Left colon (tissue), 2 donors: ENCODE results near the gene UTS2R. TPM values are rescaled to one million over a fixed set of nuclear protein-coding genes. Genes with fewer than 3 reads are reported as not detected.

Experiments
- ATAC-seq: fragments of 200-7000 bp; cut with Tn5 transposase; one replicate; pipeline ENCODE4 v1.9.1; 2020; ENCODE audit warnings: mild to moderate bottlenecking, moderate library complexity
- DNase-seq, 2 donors: peaks; one replicate each; pipeline ENCODE4 v3.0.0-alpha.2; 2020
- intact Hi-C, 2 donors: fragments of 100-400 bp; cut with DNase I in 1 of 2; cut with micrococcal nuclease in 1 of 2; formaldehyde crosslinking; loops; one replicate each; pipeline versions ENCODE4 v1.11.2 to v1.14.0; 2022; cut with DNase I, micrococcal nuclease
- long read RNA-seq: library from polyadenylated mRNA; unstranded; transcript quantifications from one replicate; pipeline ENCODE4 v2.0.0, GENCODE V29; 2021
- total RNA-seq, 2 donors: library from RNA; stranded (reverse); fragmentation: NEBNext Ultra II Directional; extraction: Animal tissue kit (Norgen Biotek cat#: 25700); gene quantifications; one replicate each; pipeline ENCODE4 v1.2.1, GENCODE V29; 2021
- donor health status: DM: no; HTN: no; CAD: no.
- donor health status: DM: yes; HTN: yes; CAD: no.

The UTS2R gene
- not detected for total RNA-seq
- long read RNA-seq, result 0 reads

GRCh38 chr17:82371333-82372248 lies at the start of gene UTS2R:
TSS of gene UTS2R (plus strand) at chr17:82371765. CDS start at chr17:82374325, 2,560 bp downstream.
- intact Hi-C loops, result loop anchor here in 1 of 2 donors (5.0 kb wide), 1 partner anchor 251 kb away; no protein-coding TSS in a partner anchor
- ATAC-seq (no peak), DNase-seq (no peak)

- DNase-seq, result peak in 1 of 2 donors; percentile 9
- intact Hi-C loops, result loop anchor here (10.0 kb wide), 1 partner anchor 87 kb away; no protein-coding TSS in a partner anchor
- ATAC-seq, result no peak
Observed at GRCh38 chr17:82321947-82322466, 49.6 kb upstream of the UTS2R start.

DNA sequence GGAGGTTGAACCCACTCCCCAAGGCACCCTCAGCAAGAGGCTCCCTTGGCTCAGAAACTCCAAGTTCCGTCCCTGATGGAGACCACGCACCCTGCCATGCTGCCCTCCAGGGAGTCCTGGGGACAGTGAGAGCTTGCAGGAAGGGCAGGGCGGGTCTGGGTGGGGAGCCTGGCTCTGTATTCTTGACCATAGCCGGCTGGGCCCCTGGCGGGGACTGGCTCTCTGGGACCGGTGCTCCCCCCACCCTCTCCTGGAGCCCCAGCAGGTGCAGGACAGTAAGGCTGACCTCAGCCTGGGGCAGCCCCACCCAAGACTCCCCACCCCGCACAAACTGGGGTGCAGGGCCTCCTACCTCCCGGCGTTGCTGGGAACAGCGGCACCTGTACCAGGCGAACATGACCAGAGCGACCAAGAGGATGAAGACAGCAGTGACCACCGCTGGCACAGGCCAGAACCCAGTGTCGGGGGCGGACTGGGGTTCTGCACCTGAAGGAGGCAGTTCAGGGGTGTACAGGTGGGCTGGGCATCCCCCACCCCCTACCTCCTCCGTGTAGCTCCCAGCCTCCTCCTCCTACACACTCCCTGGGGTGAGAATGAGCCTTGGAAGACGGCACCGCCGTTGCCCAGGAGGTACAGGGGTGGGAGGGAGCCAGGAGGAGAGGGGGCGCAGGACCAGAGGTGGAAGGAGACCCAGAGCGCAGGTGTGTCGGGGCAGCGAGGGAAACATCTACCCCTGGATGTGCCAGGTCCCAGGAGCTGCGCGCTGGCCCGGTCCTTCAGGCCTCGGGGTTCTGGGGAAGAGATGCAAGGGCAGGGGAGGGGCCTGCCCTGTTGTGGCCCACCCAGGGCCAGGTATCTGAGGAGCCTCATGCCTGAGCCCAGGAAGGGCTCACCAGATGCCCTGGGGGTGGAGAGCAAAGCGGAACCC lies 48.8 kb upstream of the UTS2R start:
- DNase-seq, result peak in 1 of 2 donors; percentile 6
- ATAC-seq, result no peak
- intact Hi-C loops, result loop anchor here (10.0 kb wide), 1 partner anchor 88 kb away; no protein-coding TSS in a partner anchor

GRCh38 chr17:82323514-82324234 lies 47.9 kb upstream of the UTS2R start:
- intact Hi-C loops, result loop anchor here (10.0 kb wide), 1 partner anchor 89 kb away; no protein-coding TSS in a partner anchor
- ATAC-seq (no peak), DNase-seq (peak in 1 of 2 donors; percentile 15)

DNA sequence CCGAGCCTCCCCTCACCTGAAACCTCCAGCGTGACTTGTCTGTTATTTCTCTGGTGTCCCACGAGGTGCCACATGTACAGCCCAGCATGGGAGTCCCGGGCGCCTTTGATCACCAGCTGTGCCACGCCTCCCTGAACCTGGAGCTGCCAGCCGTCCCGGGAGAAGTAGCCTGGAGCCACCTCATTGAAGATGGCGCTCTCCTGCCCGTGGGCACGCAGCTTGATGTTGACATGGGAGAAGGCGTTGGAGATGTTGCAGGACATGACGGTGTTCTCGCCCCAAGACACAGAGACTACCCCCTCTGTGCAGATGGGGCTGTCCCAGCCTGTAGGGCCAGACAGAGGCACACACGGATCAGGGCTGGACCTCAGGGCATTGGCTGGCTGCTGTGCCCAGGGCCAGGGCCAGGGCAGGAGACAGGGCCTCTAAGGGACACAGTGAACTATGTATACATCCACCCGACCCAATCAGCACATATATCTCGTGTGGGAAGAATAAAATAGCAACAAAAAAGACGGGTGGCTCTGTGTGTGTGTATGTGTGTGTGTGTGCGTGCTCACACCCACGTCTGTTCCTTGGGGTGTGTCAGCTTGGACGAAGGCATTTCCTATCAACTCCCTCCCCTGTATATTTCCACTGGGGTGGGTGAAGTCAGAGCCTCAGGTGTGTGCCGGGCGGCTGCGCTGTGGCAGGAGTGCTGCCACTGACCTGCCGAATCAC lies 46.8 kb upstream of the UTS2R start:
- ATAC-seq, result peak; percentile 33
- peak in 1 of 2 donors; percentile 71 for DNase-seq

DNA sequence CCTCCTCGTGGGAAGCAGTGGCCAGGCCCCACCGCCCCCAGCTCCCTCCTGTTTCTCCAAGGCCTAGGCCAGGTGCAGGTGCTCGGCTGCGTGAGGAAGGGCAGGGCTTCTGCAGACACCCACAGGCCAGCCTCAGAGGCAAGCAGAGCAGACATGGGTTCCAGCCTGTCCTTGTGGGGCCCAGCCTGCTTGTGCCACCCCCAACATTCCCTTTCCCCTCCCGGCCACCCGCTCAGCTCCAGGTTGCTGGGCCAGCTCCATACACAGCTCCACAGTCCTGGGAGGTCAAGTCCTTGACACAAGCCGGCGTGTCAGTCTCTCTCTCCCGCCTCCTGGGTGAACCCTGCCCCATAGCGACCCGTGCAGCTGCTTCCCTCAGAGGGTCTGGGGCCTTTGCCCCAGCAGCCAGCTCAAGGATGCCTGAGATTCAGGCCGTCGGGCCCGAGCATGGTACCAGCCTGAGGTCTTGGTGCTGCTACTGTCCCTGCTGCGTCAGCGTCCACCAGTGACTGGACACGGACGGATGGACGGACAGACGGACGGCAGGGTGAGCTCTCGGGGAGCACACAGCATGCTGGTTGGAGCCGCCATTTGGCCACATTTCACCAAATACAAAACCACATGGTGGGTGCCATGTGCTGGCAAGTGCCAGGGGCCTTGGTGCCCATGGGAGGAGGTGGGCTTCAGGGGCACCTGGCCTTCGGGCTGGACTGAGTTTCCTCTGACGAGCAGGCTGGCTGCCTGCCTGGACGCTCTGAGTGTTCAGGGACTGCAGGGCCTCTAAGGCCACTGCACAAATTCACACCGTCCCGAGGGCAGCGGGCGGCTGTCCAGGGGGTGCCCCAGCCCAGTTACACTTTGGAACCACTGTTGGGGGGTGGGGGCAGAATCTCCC lies 46.0 kb upstream of the UTS2R start:
- no peak for ATAC-seq
- intact Hi-C loops, result loop anchor here (10.0 kb wide), 1 partner anchor 91 kb away; no protein-coding TSS in a partner anchor
- DNase-seq, result peak in 1 of 2 donors; percentile 16

More for the DNA sequence above, 46.8 kb upstream of the UTS2R start:
- intact Hi-C loops, result loop anchor here (10.0 kb wide), 1 partner anchor 90 kb away; no protein-coding TSS in a partner anchor

- ATAC-seq (no peak), DNase-seq (peak in 1 of 2 donors; percentile 5)
- intact Hi-C loops, result loop anchor here (10.0 kb wide), 1 partner anchor 92 kb away; no protein-coding TSS in a partner anchor
Observed at GRCh38 chr17:82327289-82327688, 44.3 kb upstream of the UTS2R start.

- intact Hi-C loops, result loop anchor here (10.0 kb wide), 1 partner anchor 93 kb away; no protein-coding TSS in a partner anchor
- DNase-seq (no peak), ATAC-seq (no peak)
Observed at GRCh38 chr17:82327757-82328140, 43.8 kb upstream of the UTS2R start.

GRCh38 chr17:82328141-82328993 lies 43.2 kb upstream of the UTS2R start:
- peak; percentile 83 to 90 for DNase-seq
- ATAC-seq, result peak; percentile 64
- intact Hi-C loops, result loop anchor here (10.0 kb wide), 1 partner anchor 94 kb away; no protein-coding TSS in a partner anchor

- DNase-seq (peak in 1 of 2 donors; percentile 37), ATAC-seq (no peak)
- intact Hi-C loops, result loop anchor here (10.0 kb wide), 1 partner anchor 94 kb away; no protein-coding TSS in a partner anchor
Observed at GRCh38 chr17:82328994-82329507, 42.5 kb upstream of the UTS2R start.

DNA sequence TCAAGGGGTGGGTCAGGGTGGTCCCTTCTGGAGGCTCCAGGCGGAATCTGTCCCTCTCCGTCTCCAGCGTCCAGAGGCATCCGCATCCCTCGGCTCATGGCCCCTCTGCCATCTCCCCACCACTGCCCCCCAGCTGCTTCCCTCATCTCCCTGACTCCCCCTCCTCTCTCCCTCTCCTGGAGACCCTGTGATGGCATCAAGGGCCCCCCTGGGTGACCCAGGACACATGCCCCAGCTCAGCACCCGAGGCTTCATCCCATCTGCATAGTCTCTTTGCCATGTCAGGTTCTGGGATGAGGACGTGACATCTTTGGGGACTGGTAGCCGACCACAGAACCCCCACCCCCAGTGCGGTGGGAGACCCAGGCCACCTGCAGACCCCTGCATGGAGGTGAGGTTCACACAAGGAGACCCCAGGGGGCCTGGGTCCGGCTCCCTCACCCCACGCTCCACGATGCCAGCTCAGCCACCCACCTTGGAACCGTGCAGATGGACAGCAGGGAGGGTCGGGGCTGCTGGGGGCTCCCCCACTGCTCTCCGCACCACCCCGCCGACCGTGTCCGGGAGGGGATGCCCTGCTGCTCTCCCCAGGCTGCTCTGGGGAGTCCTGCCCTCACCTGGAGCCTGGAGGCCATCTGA lies 41.8 kb upstream of the UTS2R start:
- DNase-seq, result no peak
- intact Hi-C loops, result loop anchor here (10.0 kb wide), 1 partner anchor 95 kb away; no protein-coding TSS in a partner anchor
- ATAC-seq, result no peak

DNA sequence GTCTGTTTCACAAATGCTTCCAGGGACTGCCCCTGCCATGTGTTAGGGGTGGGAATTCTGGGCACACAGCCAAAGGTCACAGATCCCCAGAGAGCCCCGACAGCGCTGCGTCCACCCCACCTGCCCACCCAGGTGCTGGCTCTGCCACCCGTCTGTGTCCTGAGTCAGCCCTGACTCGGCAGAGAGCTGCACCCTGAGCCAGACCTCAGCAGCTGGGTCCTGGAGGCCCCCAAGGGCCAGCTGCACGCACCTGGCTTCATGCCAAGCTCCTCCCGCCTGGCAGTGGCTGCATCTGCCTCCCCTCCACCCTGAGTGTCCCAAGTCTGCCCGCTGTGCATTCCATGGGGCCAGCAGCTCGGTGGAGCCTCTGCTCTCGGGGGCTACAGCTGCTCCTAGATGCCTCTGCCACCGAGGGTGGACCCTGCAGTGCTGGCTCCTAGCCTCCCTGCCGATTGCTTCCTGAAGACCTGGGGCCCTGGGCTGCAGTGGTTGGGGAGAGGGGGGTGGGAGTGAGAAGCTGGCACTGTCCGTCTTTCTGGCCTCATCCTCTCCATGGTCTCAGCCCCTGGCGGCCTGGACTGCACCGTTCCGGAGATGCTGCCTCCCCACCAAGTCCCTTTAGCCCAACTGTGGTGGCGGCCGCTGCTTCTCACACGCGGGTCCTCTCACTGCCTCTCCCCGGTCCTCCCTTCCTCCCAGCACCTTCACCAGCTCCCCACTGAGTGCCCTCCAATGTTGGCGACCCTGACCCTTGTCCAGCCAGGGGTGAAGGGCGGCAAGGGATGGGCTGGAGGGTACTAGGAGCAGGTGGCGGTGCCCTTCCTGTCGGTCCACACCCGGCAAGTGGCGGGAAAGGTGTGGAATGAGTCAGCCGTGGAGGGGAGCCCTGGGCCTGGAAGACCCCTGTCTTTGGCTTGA lies 41.0 kb upstream of the UTS2R start:
- intact Hi-C loops, result no loop called here
- ATAC-seq (peak; percentile 2), DNase-seq (peak; percentile 72 to 74)

DNA sequence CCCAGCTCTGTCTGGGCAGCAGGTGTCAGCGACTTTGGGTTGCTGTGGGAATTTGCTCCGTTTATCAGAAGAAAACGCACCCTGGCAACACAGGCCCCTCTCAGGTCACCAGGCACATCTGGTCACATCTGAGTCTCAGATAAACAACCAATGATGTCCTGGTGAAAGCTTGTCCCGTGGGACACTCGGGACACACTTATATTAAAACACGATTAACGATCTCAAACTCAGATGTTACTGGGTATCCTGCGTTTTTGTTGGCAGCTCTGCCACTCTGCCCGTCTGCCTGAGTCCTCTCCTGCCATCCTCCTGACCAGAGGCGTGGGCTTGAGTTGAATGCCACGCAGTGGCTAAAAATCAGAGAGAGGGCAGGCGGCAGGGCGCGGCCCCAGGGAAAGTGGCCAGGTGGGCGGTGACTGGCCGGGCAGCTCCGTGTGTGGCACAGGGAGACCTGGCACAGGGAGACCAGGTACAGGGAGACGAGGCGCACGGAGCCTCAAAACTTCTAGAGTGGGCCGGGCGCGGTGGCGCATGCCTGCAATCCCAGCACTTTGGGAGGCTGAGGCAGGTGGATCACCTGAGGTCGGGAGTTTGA lies 40.1 kb upstream of the UTS2R start:
- DNase-seq (peak in 1 of 2 donors; percentile 65), ATAC-seq (peak; percentile 15)
- intact Hi-C loops, result no loop called here
